Stromal cell of bone marrow (primary cell): ENCODE results near the gene SP140L.
"Not testable (repeated sequence)": the region's sequence is repeated elsewhere in the genome, so short reads cannot be mapped to it uniquely, and the experiment has no call there.

Experiments used
- DNase-seq: peaks from one replicate; pipeline ENCODE4 v3.0.0-alpha.2; 2012; ENCODE audit warnings: low read depth

Gene SP140L

DNA sequence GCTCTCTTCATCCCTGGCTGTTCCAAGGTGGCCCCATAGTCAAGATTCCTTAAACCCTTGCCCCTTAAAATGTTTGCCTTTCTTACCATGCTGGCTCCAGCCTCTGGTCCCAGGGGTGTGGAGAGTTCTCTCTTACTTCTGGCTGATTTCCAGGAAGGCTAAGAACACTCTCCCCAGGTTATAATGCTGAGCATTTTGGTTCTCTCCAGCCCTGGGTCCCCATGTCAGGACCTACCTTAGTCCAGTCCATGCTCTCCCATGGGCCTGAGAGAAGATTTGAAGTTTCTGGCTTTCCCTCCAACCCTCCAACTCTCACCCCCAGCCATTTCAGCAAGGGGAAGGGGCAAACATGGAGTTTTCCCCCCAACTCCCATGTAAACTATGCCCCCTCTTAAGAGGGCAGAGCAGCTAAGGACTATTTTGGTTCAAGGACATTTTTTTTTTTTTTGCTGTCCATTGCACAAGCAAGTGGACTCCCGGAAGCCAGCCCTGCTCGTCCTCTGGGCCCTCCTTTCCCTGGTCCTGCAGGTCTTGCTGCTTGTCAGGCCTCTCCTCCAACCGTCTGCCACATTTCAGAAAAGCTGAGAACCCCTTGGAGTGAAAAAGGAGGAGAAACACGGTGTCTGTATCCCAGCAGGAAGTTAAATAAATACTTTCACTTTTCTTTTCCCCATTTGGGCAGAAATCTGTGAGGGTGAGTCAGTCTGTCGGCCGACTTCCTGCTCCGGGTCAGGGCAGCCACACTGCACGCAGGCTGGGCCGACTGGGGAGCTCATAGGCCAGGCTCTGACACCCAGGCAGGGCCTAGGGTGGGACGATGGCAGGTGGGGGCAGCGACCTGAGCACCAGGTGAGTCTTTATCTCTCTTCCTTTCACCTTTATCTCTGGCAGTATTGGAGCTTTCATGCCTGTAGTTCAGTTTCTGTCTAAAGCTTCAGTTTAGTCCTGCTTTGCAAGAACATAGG lies at the start of gene SP140L:
Gene SP140L (plus strand): TSS at position 741 of the 965 bp plus-strand sequence. CDS start 77 bp downstream, at position 818.
- DNase-seq: peak; percentile 72

DNA sequence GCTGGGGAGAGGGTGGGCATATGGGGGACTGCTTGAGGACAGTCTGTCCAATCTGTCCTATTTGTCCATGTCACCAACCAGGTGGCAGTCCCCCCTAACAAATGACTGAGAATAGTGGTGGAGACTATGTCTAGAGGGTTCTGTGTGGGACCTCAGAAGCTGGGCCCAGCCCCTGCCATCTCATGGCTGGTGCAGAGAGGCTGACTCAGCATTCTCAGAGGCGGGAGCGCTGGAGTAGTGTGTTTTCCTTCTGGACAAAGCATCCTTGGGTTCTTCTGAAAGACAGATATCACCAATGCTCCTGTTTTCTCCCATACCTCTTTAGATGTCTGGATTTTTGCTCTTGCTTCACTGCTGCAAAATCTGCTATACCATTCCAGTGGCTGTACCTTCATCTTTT lies 44.1 kb upstream of the SP140L start:
- DNase-seq: no peak

DNA sequence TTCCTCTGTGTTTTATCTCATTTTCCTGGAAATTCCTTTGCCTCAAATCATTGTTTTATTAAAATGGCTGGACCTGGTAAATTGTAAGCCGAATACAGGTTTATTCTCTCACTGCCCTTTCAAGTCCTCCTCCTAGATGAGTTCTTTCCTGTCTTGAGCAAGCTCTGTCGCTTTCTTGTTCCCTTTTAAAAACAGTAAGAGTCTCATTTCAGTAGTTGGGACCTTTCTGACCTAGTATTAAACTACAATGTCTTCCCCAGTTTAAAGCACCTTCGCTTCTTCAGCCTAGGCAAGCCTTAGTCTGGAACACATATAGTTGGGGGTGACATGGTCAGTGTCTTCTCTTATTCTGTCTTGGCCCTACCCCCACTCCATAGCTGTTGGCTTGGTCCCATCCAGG lies 40.9 kb upstream of the SP140L start:
- DNase-seq: no peak

DNA sequence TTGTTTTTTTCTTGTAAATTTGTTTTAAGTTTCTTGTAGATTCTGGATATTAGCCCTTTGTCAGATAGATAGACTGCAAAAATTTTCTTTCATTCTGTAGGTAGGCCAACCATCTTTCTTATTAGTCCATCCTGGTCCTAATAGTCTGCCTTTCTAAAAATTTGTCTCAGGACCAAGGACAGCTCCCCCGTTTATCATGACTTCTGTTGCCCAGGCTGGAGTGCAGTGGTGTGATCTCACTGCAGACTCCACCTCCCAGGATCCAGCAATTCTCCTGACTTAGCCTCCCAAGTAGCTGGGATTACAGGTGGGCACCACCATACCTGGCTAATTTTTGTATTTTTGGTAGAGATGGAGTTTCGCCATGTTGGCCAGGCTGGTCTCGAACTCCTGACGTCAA lies 37.7 kb upstream of the SP140L start:
- DNase-seq: not testable (repeated sequence)

DNA sequence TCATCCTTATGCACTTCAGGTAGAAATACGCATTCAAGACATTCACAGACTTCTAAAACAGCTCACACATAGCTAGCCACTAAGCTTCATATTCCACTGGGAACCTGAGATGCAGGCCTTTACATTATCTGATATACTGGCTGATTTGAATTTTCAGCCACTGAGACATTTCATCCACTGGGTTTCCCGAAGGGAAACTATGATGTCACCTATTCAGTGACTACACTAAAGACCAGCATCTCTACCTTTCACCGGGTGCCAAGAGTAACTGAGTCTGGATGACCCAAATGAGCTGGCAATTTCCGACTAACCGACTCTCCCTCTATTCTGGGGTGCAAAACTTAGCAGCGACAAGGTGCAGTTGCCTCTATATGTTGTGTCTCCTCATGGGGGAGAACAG lies 31.8 kb upstream of the SP140L start:
- DNase-seq: no peak

DNA sequence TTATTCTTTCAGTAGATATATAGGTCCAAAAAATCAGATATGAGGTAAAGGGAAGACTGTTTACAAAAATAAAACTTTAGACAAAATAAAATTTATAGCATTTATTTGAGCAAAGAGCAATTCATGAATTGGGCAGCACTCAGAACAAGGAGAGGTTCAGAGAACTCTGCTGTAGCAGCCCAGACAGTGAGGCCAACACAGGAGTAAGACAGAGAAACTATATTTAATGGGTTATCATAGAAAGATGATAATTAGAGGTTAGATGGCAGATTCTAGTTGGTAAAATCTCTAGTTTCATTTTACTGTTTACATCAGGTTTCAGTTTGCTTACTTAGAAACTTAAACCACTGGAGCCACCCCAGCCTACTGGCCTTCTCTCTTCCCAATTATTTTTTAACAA lies 30.1 kb upstream of the SP140L start:
- DNase-seq: no peak

DNA sequence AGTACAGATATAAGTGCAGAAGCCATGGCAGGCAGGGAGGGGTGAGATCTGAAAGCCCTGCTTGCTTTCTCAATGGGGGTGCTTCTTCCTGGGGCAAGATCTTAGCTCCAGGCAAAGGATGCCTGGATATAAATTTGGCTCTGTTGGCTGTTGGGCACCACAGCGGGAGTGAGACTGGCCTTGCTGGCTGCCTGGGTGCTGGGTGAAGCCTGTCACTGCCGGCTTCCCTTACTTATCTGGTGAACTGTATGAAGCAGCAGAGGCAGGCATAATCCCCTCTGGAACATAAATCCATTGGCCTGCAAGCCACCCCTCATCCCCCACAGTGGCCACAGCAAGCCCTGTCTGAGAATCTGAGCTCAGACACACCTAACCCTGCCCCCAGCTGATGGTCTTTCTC lies 27.4 kb upstream of the SP140L start:
- DNase-seq: no peak

DNA sequence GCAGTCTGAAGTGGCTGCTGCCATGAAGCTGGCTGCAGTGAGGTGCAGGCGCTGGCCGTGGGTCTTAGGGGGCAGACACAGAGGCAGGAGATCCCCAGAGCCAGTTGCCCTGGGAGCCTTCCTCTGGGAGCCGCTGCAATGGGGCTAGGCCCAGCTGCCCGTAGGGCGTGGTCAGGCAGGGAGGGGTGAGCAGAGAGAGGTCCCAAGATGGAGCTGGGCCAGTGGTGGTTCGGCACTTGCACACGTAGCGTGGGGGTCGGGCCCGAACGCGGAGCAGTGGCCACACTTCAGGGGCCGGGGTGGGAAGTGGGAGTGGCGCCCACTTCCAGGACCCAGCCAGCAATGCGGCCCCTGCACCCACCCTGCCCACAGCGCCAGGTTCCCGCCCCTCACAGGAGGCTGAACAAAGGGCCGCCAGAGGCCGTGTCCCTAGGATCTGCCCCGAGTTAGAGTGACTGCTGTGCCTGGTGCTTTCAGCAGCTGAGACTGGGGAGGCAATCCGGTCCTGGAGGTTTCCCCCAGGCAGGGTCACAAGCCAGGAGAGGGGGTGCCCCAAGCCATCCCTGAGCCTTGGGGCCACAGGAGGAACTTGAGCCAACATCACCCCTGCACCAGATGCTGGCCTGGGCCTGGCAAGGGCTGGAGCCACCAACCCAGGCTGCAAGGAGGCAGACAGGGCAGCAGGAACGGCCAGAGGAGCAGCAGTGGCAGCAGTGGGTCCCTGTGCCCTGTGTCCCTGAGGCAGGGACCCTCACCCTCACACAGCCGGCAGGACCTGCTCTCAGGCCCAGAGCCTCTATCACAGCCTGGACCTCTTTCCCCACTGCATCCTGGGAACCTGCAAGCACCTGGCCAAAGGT lies 21.3 kb upstream of the SP140L start:
- DNase-seq: no peak

DNA sequence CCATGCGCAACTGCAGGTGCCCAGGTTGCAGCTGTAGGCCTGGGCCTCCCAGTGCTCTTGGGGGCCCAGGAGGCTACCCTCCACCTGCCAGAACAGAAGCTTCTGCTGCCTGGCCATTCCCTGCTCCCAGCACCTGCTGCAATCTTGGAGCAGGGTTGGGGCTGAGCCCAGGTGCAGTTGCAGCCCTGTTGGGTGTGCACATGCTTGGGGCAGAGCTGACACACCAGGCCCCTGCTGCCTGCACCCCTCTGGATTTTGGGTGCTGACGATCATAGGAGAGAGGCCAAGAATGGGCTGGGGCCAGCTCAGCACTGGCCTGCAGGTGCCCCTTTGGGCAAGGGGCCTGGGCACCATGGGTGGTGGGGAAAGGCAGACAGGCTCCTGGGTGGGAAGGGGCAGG lies 20.5 kb upstream of the SP140L start:
- no peak for DNase-seq

DNA sequence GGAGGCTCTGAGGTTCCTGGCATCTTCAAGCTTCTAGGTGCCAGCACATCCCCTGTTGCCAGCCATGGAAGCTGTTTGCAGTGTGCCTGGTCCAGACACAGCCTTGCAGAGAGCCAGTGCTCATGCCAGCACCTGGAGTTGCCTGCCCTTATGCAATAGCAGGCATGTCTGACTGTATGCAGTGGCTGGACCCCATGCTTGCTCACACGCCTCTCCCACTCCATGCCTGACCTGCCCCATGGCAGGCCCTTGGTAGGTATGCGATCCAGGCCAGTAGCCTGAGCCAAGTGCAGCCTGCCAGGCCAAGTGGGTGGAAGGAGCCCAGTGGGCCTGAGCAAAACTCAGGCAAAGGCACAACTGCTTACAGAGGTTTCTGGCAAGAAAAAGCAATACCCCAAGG lies 19.5 kb upstream of the SP140L start:
- DNase-seq: no peak

DNA sequence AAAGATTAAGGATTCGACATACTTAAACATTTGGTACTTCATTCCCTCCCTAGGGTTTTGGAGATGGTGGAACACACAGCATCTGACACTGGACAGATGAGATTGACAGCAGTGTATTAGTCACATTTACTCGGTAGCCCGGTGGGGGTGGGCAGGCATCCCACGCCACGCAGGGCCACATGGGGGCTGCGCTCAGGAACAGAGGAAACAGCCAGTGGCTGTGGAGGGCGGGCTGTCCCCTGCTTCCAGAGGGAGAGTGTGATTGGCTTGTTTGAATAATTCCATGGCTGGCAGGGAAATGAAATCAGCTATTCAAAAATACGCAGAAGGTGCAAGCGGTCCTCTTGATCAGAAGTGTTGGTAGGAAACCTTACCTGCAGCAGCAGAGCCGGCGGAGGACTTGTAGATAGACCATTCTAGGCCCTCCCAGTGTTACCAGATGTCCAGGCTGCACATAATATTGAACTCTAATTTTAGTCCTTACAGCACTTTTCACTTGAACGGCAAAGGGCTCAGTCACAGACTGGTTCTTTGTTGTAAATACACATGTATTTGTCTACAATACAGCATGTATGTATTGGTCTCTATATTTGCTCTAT lies 18.5 kb upstream of the SP140L start:
- no peak for DNase-seq

DNA sequence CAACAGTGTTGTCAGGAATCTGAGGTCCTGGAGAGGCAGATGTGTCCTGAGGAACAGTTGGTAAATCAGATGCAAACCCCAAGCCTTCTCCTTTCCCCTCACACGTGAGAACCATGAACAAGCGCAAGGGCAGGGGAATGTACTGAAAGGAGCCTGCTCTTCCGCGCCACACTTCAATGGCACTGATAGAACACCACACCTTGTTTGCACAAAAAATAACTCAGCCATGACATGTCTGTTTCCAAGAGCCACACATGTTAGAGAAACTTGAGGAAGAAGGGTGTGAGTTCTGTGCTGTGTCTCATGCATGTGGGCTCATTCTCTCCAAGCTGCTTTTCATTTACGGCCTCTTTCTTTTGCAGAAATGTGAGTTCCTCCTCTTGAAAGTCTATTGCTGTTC lies 16.2 kb upstream of the SP140L start:
- not testable (repeated sequence) for DNase-seq

DNA sequence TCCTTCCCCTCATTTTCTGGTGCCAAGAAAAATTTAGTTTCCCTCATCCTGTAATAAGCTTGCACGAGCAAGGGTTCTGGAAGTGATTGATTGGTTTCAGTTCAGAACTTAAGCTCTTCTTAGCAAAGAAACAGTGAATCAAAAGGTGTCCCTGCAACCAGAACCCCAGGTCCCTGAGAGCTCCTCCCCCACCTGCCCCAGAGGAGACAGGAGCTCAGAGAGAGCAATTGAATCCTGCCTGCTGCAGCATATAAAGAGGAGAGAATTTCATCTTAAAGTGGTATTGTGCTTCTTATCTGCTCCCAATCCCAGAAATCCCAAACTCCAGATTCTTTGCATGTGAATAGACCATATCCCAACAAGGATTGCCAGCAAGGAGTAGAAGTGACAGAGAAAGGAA lies 15.4 kb upstream of the SP140L start:
- DNase-seq: not testable (repeated sequence)

DNA sequence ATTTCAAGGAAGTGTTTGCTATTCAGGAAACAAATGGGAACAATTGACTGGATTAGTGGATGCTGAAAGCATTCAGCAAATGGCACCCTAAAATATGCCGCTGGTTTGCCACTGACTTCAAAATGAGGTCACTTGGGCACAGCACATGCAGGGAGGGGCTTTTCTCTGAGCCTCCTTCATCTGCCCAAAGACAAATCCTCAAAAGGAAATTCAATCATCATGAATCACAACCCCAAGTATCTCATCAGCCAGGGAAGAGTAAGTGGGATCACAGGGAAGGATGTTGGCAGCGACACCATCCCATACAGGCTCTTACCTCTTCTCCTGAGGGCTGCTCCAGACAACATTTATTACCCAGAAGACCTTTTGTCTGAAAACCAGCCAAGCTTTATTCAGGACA lies 14.4 kb upstream of the SP140L start:
- DNase-seq: no peak

DNA sequence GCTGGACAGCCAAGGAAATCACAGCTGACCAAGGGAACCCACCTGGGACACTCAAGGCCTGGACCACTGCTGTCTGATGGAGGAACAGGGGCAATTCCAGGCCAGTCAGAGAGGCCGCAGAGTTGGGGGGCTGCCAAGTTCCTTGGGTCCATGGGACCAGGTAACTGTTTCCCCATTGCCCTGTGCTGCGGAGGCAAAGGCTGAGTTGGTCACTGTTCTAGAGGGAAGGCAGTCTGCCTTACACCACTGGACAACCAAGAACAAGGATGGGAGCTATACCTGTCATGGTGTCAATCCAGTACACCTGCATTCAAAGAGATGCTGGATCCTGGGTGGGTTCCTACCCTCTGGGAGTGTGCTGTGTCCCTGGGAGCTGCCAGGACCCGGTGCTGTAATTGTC lies 9.6 kb upstream of the SP140L start:
- no peak for DNase-seq

DNA sequence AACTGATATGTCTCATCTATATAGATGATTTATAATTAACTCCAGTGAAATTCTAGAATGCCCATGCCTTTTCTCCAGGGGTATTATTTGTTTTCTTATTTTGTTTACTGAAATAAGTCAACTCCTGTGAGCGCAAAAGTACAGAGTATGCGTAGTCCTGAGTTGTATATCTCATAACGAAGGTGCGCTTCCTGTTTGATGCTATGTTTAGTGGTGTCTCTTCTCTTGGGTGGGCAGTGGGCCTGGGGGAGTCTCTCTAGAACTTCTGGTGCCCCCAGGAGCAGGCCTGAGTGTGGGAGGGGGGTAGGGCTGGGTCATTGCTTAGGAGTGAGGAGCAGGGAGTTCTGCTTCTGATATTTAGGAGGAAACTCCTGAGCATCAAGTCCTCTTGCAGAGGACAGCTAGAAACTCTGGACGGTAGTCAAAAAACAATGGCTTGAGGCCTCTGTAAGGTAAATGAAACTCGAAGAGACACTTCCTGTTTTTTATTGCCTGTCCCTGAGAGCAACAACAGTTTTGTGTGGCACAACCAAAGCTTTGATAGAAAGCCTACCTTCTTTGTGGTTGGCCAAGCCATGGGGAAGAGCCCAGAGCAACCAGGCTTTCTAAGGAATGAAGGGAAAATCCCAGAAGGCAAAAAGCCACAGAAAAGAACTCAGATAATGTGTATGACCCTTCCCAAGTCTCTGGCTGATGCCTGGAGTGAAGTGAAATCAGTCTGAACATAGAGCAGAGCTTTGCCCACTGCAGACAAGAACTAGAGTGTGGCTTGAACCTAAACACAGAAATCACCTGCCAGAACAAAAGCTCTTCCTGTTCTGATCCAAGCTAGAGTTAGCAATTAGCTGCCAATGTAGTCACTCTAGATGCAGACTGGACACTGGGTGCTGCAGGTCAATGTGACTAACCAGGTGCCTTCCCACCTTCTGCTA lies 8.5 kb upstream of the SP140L start:
- no peak for DNase-seq

DNA sequence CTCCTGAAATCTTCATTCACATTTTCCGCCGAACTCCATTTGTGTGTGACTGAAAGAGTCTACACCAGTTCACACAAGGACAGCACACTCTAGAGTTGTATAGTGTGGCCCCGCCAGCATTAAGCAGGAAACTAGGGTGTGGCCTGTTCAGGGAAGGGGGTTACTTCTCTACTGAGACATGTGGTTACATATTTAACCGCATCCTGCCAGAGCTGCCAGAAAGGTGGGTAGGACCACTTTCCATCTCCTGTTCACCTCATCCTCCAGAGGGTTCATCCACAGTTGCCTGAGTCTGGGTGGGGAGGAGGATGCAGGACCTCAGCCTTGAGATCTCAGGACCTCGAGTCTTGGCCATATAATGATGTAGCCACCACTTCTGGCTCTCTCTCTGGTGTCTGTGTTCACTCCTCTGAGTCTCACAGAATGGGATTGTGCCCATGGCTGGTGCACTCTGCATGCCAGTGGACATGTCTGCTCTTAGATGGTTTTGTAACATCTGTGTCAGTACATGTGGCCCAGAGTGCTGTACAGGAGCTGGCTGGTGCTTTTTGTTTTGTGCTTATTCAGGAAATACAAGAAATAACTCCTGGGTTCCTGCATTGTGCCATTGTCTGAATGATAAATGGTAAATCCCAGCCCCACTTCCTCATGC lies 7.7 kb upstream of the SP140L start:
- no peak for DNase-seq

DNA sequence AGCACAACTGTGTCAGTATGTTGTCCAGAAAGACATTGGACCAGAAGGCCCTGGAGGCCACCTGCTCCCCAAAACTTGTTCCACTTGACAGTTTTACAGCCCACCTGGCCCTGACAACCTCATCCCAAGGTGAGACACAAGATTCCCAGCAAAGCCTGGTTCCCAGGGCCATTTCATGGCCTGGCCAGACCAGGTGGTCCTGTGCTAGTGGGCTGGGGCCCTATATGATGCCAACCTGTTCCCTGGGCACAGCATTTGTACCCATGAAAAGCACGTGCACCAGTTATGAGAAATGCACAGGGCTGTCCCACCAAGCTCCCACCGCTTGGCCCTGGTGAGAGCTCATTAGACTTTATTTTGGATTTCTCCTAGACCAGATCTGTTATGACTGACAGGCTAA lies 6.0 kb upstream of the SP140L start:
- DNase-seq: no peak

DNA sequence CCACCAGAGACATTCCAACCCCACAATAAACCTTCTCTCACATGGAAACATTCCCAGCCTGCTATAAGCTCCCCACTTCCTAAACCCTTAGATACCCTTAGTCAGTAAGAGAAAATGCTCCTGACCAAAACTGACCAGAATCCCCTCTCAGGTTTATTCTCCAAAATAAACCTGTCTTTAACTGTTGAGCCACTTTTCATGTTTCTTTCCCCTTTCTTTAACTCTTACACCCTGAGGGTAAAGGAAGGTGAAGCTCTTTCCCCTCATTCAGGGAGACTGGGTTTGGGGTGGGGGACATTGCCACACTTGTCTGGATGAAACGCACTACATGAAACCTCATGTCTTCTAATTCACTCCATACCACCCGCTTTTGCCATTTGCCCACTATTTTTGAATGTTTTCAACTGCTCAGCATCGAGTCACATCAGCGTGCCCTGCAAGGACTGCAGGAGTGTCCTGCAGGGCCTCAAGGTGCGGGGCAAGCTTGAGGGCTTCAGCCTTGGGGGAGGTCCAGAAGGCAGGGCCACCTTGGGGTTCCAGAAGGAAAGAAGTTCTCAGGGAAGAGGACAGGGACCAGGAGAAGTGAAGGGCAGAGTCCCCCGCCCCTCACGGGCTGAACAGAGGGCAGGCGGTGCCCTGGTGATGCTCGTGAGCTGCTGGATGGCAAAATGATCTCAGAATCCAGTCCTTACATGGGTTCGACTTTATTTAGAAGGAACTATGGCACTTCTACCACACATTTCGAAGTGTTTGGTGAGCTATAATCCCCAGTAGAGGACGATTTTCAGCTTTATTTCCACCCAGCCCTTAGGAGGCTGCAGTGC lies 4.2 kb upstream of the SP140L start:
- no peak for DNase-seq
